SK-N-SH (cell line): ENCODE data around the gene PPM1F. TPM values are rescaled to one million over a fixed set of nuclear protein-coding genes. Genes with fewer than 3 reads are reported as not detected.

Experiments used
- CTCF ChIA-PET: fragments of 300-600, 350-600 bp; formaldehyde crosslinking; extraction: SDS; loops from one replicate; lab custom pipeline; 2021; lab: Yijun Ruan, JAX
- POLR2A ChIA-PET: fragments of 350-600 bp; sonication (Branson Sonifier 250); formaldehyde crosslinking; extraction: SDS; loops from one replicate; lab custom pipeline; 2020; ENCODE audit warnings: antibody characterized with exemption, inconsistent platforms; lab: Yijun Ruan, JAX
- DNase-seq: peaks from one replicate; pipeline ENCODE4 v3.0.0; 2012
- H2AFZ ChIP-seq: fragments of 200-600 bp; sonication (generic); 2 replicates; pipeline ENCODE4 v1.8.1; 2016; ENCODE audit warnings: antibody characterized with exemption, mild to moderate bottlenecking, low read depth
- H3F3A ChIP-seq: fragments of 200-600 bp; sonication (generic); replicated peaks from 2 replicates; pipeline ENCODE3; 2016; ENCODE audit warnings: antibody characterized with exemption, mild to moderate bottlenecking; ENCODE audit not compliant: insufficient read depth
- H3K27ac ChIP-seq, 2 experiments: fragments of 200-500 bp in 1 of 2; fragments of 200-600 bp in 1 of 2; sonication (Bioruptor generic) in 1 of 2; sonication (generic), shearing (Covaris generic) in 1 of 2; 2 replicates each; pipeline versions ENCODE4 v1.5.1 to v1.6.1; 2014 to 2016; ENCODE audit warnings: low read depth in 2 of 2, inconsistent platforms in 1 of 2, low read length in 1 of 2, mild to moderate bottlenecking in 1 of 2, mixed read lengths in 1 of 2
- H3K27me3 ChIP-seq: fragments of 200-600 bp; sonication (generic), shearing (Covaris generic); 2 replicates; pipeline ENCODE4 v1.6.1; 2016; ENCODE audit warnings: mixed run types; ENCODE audit not compliant: insufficient read depth
- H3K36me3 ChIP-seq, 2 experiments: fragments of 200-500 bp in 1 of 2; fragments of 200-600 bp in 1 of 2; sonication (Bioruptor generic) in 1 of 2; sonication (generic) in 1 of 2; replicated peaks in 1 of 2; 2 replicates each; pipeline versions ENCODE3 to v1.5.1; 2014 to 2016; ENCODE audit warnings: low read length in 1 of 2, mild to moderate bottlenecking in 1 of 2; ENCODE audit not compliant: insufficient read depth in 2 of 2, control insufficient read depth in 1 of 2
- H3K4me1 ChIP-seq, 2 experiments: fragments of 200-500 bp in 1 of 2; fragments of 200-600 bp in 1 of 2; sonication (Bioruptor generic) in 1 of 2; sonication (generic), shearing (Covaris generic) in 1 of 2; 2 replicates each; pipeline versions ENCODE4 v1.5.1 to v1.6.1; 2014 to 2016; ENCODE audit warnings: low read depth in 1 of 2, low read length in 1 of 2, mixed run types in 1 of 2; ENCODE audit not compliant: insufficient read depth in 2 of 2, control insufficient read depth in 1 of 2
- H3K4me2 ChIP-seq: fragments of 200-600 bp; sonication (generic), shearing (Covaris generic); 2 replicates; pipeline ENCODE4 v1.6.1; 2017; ENCODE audit warnings: mixed run types
- H3K4me3 ChIP-seq, 2 experiments: fragments of 200-500 bp in 1 of 2; fragments of 200-600 bp in 1 of 2; sonication (Bioruptor generic) in 1 of 2; sonication (generic), shearing (Covaris generic) in 1 of 2; 2 replicates each; pipeline versions ENCODE4 v1.5.1 to v1.8.1; 2014 to 2016; ENCODE audit warnings: low read depth in 2 of 2, inconsistent platforms in 1 of 2, low read length in 1 of 2, mild to moderate bottlenecking in 1 of 2, mixed read lengths in 1 of 2, moderate library complexity in 1 of 2
- H3K79me2 ChIP-seq: fragments of 200-600 bp; sonication (generic); 2 replicates; pipeline ENCODE4 v1.8.1; 2017; ENCODE audit warnings: mild to moderate bottlenecking; ENCODE audit not compliant: insufficient read depth
- H3K9ac ChIP-seq: fragments of 200-600 bp; sonication (generic); 2 replicates; pipeline ENCODE4 v1.6.1; 2017; ENCODE audit warnings: mixed run types
- H3K9me2 ChIP-seq: fragments of 200-600 bp; sonication (generic); 2 replicates; pipeline ENCODE4 v1.6.1; 2017; ENCODE audit warnings: mixed run types
- H3K9me3 ChIP-seq: fragments of 200-600 bp; sonication (generic); 2 replicates; pipeline ENCODE4 v1.6.1; 2017; ENCODE audit warnings: mixed run types, mild to moderate bottlenecking, moderate library complexity
- H4K20me1 ChIP-seq: fragments of 200-600 bp; sonication (generic); 2 replicates; pipeline ENCODE4 v1.6.1; 2017; ENCODE audit warnings: mild to moderate bottlenecking, mixed run types; ENCODE audit not compliant: insufficient read depth
- EP300 ChIP-seq, 2 experiments: IDR thresholded peaks; 2 replicates each; pipeline versions ENCODE4 v1.4.0 to v1.6.1; 2012; ENCODE audit warnings: borderline replicate concordance in 1 of 2, low read depth in 1 of 2, low read length in 1 of 2
- EZH2phosphoT487 ChIP-seq: fragments of 200-600 bp; sonication (generic); IDR thresholded peaks from 2 replicates; pipeline ENCODE4 v1.6.1; 2017; ENCODE audit warnings: low read depth, mixed run types, mild to moderate bottlenecking, antibody characterized with exemption, moderate library complexity, borderline replicate concordance
- FOSL2 ChIP-seq: IDR thresholded peaks from 2 replicates; pipeline ENCODE4 v1.4.0; 2012; ENCODE audit warnings: low read depth, mild to moderate bottlenecking, moderate library complexity, borderline replicate concordance
- FOXJ3 ChIP-seq: sonication (generic); formaldehyde crosslinking; IDR thresholded peaks from 2 replicates; pipeline ENCODE4 v1.5.1; 2020; ENCODE audit warnings: mild to moderate bottlenecking, missing genetic modification reagents
- GATA2 ChIP-seq: sonication (generic); formaldehyde crosslinking; IDR thresholded peaks from 2 replicates; pipeline ENCODE4 v1.5.0; 2020; ENCODE audit warnings: mild to moderate bottlenecking, missing genetic modification reagents
- JUND ChIP-seq: IDR thresholded peaks from 2 replicates; pipeline ENCODE4 v1.4.0; 2012
- NRF1 ChIP-seq: IDR thresholded peaks from 2 replicates; pipeline ENCODE4 v1.6.1; 2012; ENCODE audit warnings: low read depth, mild to moderate bottlenecking, low read length
- POLR2AphosphoS5 ChIP-seq: IDR thresholded peaks from 2 replicates; pipeline ENCODE4 v1.6.1; 2012; ENCODE audit warnings: low read depth, low read length
- RAD21 ChIP-seq: IDR thresholded peaks from 2 replicates; pipeline ENCODE4 v1.6.1; 2012; ENCODE audit warnings: mild to moderate bottlenecking, low read length
- RCOR1 ChIP-seq: fragments of 150-350 bp; IDR thresholded peaks from 2 replicates; pipeline ENCODE4 v1.6.1; 2017; ENCODE audit warnings: antibody characterized with exemption, low read length
- RFX5 ChIP-seq: IDR thresholded peaks from 2 replicates; pipeline ENCODE4 v1.6.1; 2012; ENCODE audit warnings: mild to moderate bottlenecking, improper control_type of control experiment, low read length
- SIN3A ChIP-seq: IDR thresholded peaks from 2 replicates; pipeline ENCODE4 v1.6.1; 2012; ENCODE audit warnings: low read depth, mild to moderate bottlenecking, low read length, moderate library complexity, borderline replicate concordance
- YY1 ChIP-seq: IDR thresholded peaks from 2 replicates; pipeline ENCODE4 v1.4.0; 2012; ENCODE audit warnings: low read depth, mild to moderate bottlenecking
- WGBS: methylation state at CpG from one replicate; pipeline ENCODE4 v1.1.6; 2017; ENCODE audit warnings: low lambda C conversion rate; 5-methylcytosine and 5-hydroxymethylcytosine counted together
- polyA plus RNA-seq, 3 experiments: library from polyadenylated mRNA; depleted of rRNA; stranded (reverse); fragments of >200 nt; gene quantifications; 2 replicates each; pipeline ENCODE4 v1.2.3, GENCODE V29; 2012
- TF ChIP-seq, protein P1 (sequence below): fragments of 150-350 bp; IDR thresholded peaks from 2 replicates; pipeline ENCODE4 v1.6.1; 2016; ENCODE audit warnings: mild to moderate bottlenecking, low read depth, low read length
- TF ChIP-seq, protein P2 (sequence below): IDR thresholded peaks from 2 replicates; pipeline ENCODE4 v1.4.0; 2012; ENCODE audit warnings: low read depth, borderline replicate concordance
- TF ChIP-seq, protein P3 (sequence below): fragments of 200-600 bp; sonication (generic); IDR thresholded peaks from 2 replicates; pipeline ENCODE4 v1.6.1; 2017; ENCODE audit warnings: antibody characterized with exemption, mild to moderate bottlenecking, moderate library complexity
- TF ChIP-seq, protein P4 (sequence below): IDR thresholded peaks from 2 replicates; pipeline ENCODE4 v1.4.0; 2012; ENCODE audit warnings: low read depth, borderline replicate concordance
- TF ChIP-seq, protein P5 (sequence below): fragments of 150-350 bp; IDR thresholded peaks from 2 replicates; pipeline ENCODE4 v1.6.1; 2017; ENCODE audit warnings: antibody characterized with exemption, low read length, low read depth, borderline replicate concordance

PPM1F gene
- polyA plus RNA-seq, 1 of the 3 experiments (the other 2 are of a cell fraction) = 29.6 TPM

DNA sequence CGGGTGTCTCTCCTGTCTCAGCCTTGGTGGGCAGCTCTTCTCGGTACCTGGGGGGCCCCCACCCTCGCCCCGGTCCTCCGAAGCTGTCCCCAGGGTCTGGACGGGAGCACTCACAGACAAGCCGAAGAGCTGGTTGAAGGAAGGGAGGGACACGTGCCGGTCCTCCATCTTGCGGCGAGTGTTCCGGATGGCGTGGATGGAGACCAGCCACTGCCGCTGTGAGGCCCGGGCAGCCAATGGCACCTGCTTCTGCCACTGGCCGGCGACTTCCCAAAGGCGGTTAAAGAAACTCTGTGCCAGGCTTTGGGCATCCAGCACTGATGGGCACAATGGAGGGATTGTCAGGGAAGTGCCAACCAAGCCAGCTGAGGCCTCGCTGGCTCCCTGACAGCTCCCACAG lies 18.7 kb downstream of the PPM1F start:
- Histone ChIP-seq H3K27ac (no peak overlapping the region), H3K36me3 (peaks cover 40 to 53% of the 10 kb centered on the region in 2 experiments), H3K9ac (no peak overlapping the region), H3K4me2 (no peak overlapping the region), H3K9me3 (no peaks in the 10 kb centered on the region), H3K9me2 (no peaks in the 10 kb centered on the region), H4K20me1 (no peaks in the 10 kb centered on the region), H3K79me2 (peaks cover 25% of the 10 kb centered on the region; the same call in 1 of the 2 replicates), H3F3A (peaks cover 12% of the 10 kb centered on the region), H3K4me3 (no peak overlapping the region), H3K4me1 (peaks cover 13 to 14% of the 10 kb centered on the region in 2 experiments; a peak in 3 of 4 replicates), H2AFZ (no peak overlapping the region), H3K27me3 (no peaks in the 10 kb centered on the region)
- POLR2A ChIA-PET = no interaction called here
- CTCF ChIA-PET = interaction anchor here (1.0 kb wide), 1 partner anchor 38 kb away, joined by 3 read pairs; no protein-coding TSS in a partner anchor
- no peak for DNase-seq
- WGBS = 97% methylated on average over 12 of the region's 19 CpGs
- TF ChIP-seq, protein P1, sequence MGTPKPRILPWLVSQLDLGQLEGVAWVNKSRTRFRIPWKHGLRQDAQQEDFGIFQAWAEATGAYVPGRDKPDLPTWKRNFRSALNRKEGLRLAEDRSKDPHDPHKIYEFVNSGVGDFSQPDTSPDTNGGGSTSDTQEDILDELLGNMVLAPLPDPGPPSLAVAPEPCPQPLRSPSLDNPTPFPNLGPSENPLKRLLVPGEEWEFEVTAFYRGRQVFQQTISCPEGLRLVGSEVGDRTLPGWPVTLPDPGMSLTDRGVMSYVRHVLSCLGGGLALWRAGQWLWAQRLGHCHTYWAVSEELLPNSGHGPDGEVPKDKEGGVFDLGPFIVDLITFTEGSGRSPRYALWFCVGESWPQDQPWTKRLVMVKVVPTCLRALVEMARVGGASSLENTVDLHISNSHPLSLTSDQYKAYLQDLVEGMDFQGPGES = no peak
- TF ChIP-seq SIN3A (no peak), JUND (no peak), POLR2AphosphoS5 (no peak), RAD21 (no peak), NRF1 (no peak), FOSL2 (no peak)
- TF ChIP-seq, protein P2, sequence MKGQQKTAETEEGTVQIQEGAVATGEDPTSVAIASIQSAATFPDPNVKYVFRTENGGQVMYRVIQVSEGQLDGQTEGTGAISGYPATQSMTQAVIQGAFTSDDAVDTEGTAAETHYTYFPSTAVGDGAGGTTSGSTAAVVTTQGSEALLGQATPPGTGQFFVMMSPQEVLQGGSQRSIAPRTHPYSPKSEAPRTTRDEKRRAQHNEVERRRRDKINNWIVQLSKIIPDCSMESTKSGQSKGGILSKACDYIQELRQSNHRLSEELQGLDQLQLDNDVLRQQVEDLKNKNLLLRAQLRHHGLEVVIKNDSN = no peak
- TF ChIP-seq, protein P3, sequence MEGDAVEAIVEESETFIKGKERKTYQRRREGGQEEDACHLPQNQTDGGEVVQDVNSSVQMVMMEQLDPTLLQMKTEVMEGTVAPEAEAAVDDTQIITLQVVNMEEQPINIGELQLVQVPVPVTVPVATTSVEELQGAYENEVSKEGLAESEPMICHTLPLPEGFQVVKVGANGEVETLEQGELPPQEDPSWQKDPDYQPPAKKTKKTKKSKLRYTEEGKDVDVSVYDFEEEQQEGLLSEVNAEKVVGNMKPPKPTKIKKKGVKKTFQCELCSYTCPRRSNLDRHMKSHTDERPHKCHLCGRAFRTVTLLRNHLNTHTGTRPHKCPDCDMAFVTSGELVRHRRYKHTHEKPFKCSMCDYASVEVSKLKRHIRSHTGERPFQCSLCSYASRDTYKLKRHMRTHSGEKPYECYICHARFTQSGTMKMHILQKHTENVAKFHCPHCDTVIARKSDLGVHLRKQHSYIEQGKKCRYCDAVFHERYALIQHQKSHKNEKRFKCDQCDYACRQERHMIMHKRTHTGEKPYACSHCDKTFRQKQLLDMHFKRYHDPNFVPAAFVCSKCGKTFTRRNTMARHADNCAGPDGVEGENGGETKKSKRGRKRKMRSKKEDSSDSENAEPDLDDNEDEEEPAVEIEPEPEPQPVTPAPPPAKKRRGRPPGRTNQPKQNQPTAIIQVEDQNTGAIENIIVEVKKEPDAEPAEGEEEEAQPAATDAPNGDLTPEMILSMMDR = no peak
- TF ChIP-seq, protein P4, sequence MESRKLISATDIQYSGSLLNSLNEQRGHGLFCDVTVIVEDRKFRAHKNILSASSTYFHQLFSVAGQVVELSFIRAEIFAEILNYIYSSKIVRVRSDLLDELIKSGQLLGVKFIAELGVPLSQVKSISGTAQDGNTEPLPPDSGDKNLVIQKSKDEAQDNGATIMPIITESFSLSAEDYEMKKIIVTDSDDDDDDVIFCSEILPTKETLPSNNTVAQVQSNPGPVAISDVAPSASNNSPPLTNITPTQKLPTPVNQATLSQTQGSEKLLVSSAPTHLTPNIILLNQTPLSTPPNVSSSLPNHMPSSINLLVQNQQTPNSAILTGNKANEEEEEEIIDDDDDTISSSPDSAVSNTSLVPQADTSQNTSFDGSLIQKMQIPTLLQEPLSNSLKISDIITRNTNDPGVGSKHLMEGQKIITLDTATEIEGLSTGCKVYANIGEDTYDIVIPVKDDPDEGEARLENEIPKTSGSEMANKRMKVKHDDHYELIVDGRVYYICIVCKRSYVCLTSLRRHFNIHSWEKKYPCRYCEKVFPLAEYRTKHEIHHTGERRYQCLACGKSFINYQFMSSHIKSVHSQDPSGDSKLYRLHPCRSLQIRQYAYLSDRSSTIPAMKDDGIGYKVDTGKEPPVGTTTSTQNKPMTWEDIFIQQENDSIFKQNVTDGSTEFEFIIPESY = no peak

DNA sequence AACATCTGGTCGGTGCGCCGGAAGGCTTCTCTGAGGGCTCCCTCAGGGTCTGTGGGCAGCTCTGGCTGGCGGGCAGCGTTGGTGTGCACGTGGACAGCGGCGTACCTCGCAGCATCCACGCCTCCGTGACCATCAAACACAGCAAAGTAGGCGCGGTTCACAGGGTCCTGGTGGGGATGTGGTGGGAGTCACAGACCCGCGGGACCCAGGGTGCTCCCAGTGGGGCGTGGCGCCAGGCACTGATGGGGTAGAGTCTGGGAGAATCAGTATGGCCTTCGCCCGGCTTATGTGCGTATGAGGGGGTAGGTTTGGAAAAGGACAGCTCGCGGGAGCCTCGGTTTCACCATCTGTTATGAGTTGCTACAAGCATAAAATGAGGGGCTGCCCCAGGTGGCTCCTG lies 19.2 kb downstream of the PPM1F start:
- Histone ChIP-seq H3K79me2 (peaks cover 25% of the 10 kb centered on the region; the same call in 1 of the 2 replicates), H3K27me3 (no peaks in the 10 kb centered on the region), H3K36me3 (peaks cover 43 to 56% of the 10 kb centered on the region in 2 experiments), H3K27ac (no peak overlapping the region), H3K9ac (no peak overlapping the region), H4K20me1 (no peaks in the 10 kb centered on the region), H3F3A (peaks cover 7% of the 10 kb centered on the region), H3K4me2 (no peak overlapping the region), H2AFZ (no peak overlapping the region), H3K4me3 (no peak overlapping the region), H3K9me2 (no peaks in the 10 kb centered on the region), H3K4me1 (peaks cover 9 to 10% of the 10 kb centered on the region in 2 experiments; a peak in 2 of 4 replicates), H3K9me3 (no peaks in the 10 kb centered on the region)
- no peak for DNase-seq
- ChIA-PET CTCF (interaction anchor here (1.0 to 2.3 kb wide), 2 partner anchors 12 to 39 kb away, joined by 3 to 5 read pairs; no protein-coding TSS in a partner anchor), POLR2A (no interaction called here)
- 93% methylated on average over 16 of the region's 23 CpGs for WGBS
- TF ChIP-seq EZH2phosphoT487 (no peak), GATA2 (CRISPR knock-in tag) (no peak), RFX5 (no peak), EP300 (IDR thresholded peaks at IDR 0.05; ENCODE audit: borderline replicate concordance in 1 of 2, low read depth in 1 of 2, low read length in 1 of 2) (no peak), FOXJ3 (CRISPR knock-in tag) (no peak), YY1 (no peak), RAD21 (no peak), SIN3A (no peak), RCOR1 (no peak)
- TF ChIP-seq, protein P3 = no peak
- TF ChIP-seq, protein P5, sequence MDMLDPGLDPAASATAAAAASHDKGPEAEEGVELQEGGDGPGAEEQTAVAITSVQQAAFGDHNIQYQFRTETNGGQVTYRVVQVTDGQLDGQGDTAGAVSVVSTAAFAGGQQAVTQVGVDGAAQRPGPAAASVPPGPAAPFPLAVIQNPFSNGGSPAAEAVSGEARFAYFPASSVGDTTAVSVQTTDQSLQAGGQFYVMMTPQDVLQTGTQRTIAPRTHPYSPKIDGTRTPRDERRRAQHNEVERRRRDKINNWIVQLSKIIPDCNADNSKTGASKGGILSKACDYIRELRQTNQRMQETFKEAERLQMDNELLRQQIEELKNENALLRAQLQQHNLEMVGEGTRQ = no peak
